A549 (cell line): ENCODE results near the gene ATP2A2.

Experiments used
- POLR2A ChIP-seq: IDR thresholded peaks from 2 replicates; pipeline ENCODE4 v1.6.1; 2012; ENCODE audit warnings: mild to moderate bottlenecking, low read length
- RFX5 ChIP-seq: fragments of 450-650 bp; IDR thresholded peaks from 2 replicates; pipeline ENCODE4 v1.7.1; 2014; ENCODE audit warnings: antibody characterized with exemption, mild to moderate bottlenecking, moderate library complexity
- TF ChIP-seq, protein P1 (sequence below): fragments of >200 bp; sonication (Bioruptor Twin); formaldehyde crosslinking; IDR thresholded peaks from 3 replicates; pipeline ENCODE4 v1.5.1; 2016
- TF ChIP-seq, protein P2 (sequence below): fragments of 250-450 bp; sonication (Bioruptor Pico); IDR thresholded peaks from 2 replicates; pipeline ENCODE4 v1.5.0; 2021; ENCODE audit warnings: mild to moderate bottlenecking, moderate library complexity, borderline replicate concordance

DNA sequence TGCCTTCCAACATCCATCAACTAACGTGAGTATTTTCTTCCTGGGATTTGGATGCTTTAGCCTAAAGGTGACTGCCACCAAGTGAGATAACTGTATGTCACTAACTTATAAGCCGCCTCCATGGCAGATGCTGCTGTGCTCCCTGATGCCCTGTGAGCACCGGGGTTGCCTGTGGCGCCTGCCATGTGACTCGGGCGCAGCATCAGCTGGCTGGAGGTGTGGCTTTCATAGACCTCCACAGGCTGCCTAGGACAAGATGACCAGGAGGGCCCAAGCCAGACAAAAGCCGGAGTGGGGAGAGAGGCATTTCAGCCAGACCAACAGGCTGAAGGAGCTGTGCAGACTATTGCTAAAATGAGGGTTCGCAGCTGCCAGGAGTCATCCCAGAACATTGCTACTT is 66.7 kb downstream of the ATP2A2 start:
- TF ChIP-seq POLR2A: no peak
- no peak for TF ChIP-seq RFX5
- TF ChIP-seq, protein P1, sequence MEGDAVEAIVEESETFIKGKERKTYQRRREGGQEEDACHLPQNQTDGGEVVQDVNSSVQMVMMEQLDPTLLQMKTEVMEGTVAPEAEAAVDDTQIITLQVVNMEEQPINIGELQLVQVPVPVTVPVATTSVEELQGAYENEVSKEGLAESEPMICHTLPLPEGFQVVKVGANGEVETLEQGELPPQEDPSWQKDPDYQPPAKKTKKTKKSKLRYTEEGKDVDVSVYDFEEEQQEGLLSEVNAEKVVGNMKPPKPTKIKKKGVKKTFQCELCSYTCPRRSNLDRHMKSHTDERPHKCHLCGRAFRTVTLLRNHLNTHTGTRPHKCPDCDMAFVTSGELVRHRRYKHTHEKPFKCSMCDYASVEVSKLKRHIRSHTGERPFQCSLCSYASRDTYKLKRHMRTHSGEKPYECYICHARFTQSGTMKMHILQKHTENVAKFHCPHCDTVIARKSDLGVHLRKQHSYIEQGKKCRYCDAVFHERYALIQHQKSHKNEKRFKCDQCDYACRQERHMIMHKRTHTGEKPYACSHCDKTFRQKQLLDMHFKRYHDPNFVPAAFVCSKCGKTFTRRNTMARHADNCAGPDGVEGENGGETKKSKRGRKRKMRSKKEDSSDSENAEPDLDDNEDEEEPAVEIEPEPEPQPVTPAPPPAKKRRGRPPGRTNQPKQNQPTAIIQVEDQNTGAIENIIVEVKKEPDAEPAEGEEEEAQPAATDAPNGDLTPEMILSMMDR: no peak
- TF ChIP-seq, protein P2, sequence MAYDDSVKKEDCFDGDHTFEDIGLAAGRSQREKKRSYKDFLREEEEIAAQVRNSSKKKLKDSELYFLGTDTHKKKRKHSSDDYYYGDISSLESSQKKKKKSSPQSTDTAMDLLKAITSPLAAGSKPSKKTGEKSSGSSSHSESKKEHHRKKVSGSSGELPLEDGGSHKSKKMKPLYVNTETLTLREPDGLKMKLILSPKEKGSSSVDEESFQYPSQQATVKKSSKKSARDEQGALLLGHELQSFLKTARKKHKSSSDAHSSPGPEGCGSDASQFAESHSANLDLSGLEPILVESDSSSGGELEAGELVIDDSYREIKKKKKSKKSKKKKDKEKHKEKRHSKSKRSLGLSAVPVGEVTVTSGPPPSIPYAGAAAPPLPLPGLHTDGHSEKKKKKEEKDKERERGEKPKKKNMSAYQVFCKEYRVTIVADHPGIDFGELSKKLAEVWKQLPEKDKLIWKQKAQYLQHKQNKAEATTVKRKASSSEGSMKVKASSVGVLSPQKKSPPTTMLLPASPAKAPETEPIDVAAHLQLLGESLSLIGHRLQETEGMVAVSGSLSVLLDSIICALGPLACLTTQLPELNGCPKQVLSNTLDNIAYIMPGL (CRISPR knock-in tag): no peak
